T-helper 1 cell treated with Interleukin-12 subunit alpha and Interleukin-12 subunit beta and Interleukin-4 antibody, amounts not matched to agents 30 μg/mL and 1 μg/mL, for 36 hours (primary cell): Measurements from ENCODE around the gene RAPGEF1.

ENCODE experiments used
- H3K27ac Mint-ChIP-seq: one replicate; pipeline ENCODE4 v1.8.0; 2021; ENCODE audit warnings: mild to moderate bottlenecking, mixed read lengths
- H3K27me3 Mint-ChIP-seq: one replicate; pipeline ENCODE4 v1.8.0; 2021; ENCODE audit warnings: low read depth, mixed read lengths
- H3K36me3 Mint-ChIP-seq: one replicate; pipeline ENCODE4 v1.8.0; 2021; ENCODE audit warnings: low read depth, mixed read lengths
- H3K4me1 Mint-ChIP-seq: one replicate; pipeline ENCODE4 v1.8.0; 2021; ENCODE audit warnings: low read depth, mixed read lengths
- H3K4me3 Mint-ChIP-seq: one replicate; pipeline ENCODE4 v1.8.0; 2021; ENCODE audit warnings: mild to moderate bottlenecking, moderate library complexity, mixed read lengths
- H3K9me3 Mint-ChIP-seq: one replicate; pipeline ENCODE4 v1.8.0; 2021; ENCODE audit warnings: mixed read lengths

RAPGEF1 gene

GRCh38 chr9:131528886-131529505 lies 210.9 kb downstream of the RAPGEF1 start:
- no peak overlapping the region for H3K27ac Mint-ChIP-seq
- peaks cover 13% of the 10 kb centered on the region for H3K36me3 Mint-ChIP-seq
- H3K27me3 Mint-ChIP-seq, result no peaks in the 10 kb centered on the region
- no peak overlapping the region for H3K4me3 Mint-ChIP-seq
- H3K4me1 Mint-ChIP-seq, result peaks cover 8% of the 10 kb centered on the region
- no peaks in the 10 kb centered on the region for H3K9me3 Mint-ChIP-seq

GRCh38 chr9:131528186-131528585 lies 211.7 kb downstream of the RAPGEF1 start:
- no peaks in the 10 kb centered on the region for H3K27me3 Mint-ChIP-seq
- no peaks in the 10 kb centered on the region for H3K9me3 Mint-ChIP-seq
- peak overlapping the region; percentile 81 for H3K27ac Mint-ChIP-seq
- peaks cover 13% of the 10 kb centered on the region for H3K36me3 Mint-ChIP-seq
- peak overlapping the region; percentile 63 for H3K4me3 Mint-ChIP-seq
- H3K4me1 Mint-ChIP-seq, result peaks cover 8% of the 10 kb centered on the region
